Stromal cell of bone marrow (primary cell): ENCODE data around the gene PGRMC1.
"Not testable (repeated sequence)": the region's sequence is repeated elsewhere in the genome, so short reads cannot be mapped to it uniquely, and the experiment has no call there.

Experiments
- DNase-seq: peaks from one replicate; pipeline ENCODE4 v3.0.0-alpha.2; 2012; ENCODE audit warnings: low read depth

The PGRMC1 gene

GRCh38 chrX:119235872-119236622, at the start of gene PGRMC1:
Gene PGRMC1 (plus strand): TSS chrX:119236285. CDS start chrX:119236364, 79 bp downstream.
- DNase-seq, result peak; percentile 59

- no peak for DNase-seq
Observed at GRCh38 chrX:119186763-119187162, 49.3 kb upstream of the PGRMC1 start.

GRCh38 chrX:119187298-119187697, 48.8 kb upstream of the PGRMC1 start:
- no peak for DNase-seq

DNA sequence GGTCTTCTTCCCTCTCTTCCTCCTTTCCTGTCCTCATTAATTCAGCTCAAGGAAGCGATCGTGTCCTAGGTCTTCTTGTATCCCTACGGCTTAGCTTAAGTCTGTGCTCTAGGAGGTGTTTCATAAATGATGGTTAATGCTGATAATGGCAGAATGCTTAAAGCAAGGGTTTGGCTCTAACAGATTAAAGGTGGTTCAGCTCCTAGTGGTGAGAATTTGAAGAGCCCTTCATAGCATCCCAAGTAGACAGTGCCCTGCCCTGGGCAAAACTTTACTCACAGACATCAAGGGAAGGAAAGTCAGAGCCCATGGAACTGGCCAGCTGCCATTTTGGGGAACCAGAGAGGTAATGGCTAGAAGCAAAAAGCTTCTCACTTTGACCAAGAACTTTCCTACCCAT, 47.0 kb upstream of the PGRMC1 start:
- no peak for DNase-seq

GRCh38 chrX:119189595-119189994, 46.5 kb upstream of the PGRMC1 start:
- DNase-seq, result peak; percentile 71

GRCh38 chrX:119190091-119190681, 45.9 kb upstream of the PGRMC1 start:
- DNase-seq, result no peak

DNA sequence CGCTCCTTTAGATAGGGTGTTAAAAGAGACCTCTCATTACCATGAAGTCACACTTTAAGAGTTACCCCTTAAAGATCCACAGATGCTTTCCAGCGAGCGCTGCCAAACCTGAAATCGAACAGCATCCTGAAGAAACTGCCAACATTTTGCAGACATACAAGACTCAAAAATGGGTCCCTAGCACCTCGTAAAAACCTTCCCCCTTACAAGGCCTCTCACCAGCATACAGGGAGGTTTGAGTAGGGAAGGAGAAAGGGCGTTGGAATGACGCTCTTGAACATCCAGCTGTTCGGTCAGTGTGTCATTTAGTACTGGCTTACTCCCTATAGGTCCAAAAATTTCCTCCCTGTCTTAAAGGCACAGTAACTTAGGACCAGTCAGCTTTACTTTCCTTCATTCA, 45.3 kb upstream of the PGRMC1 start:
- DNase-seq, result no peak

DNA sequence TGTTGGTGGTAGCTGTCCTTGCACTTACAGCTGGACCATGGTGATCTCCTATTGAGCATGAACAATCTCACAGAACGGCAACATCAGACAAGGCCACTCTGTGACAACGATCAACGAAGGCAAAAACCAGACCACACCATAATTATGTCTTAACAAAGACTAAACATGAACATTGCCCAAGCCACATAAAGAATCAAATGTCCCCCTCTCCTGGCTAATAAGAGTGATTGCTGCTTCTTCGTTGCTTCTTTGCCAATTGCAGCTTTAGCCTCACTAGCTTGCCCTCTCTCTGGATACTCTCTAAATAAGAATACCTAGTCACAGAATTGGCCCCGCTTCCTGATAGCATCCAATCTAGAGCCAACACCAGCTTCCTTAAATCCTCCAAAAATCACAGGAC, 41.5 kb upstream of the PGRMC1 start:
- no peak for DNase-seq

DNA sequence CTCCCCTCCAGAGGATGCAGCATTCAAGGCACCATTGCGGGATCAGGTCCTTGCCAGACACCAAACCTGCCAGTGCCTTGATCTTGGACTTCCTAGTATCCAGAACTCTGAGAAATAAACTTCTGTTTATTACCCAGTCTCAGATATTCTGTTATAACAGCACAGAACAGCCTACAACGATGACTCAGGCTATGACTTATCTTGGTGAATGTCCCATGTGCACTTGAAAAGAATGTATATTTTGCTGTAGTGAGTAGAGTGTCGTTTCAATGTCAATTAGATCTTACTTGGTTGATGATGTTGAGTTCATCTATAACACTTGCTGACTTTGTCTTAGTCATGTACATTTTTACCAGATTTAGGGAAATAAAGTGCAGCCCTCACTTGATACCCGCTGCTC, 34.5 kb upstream of the PGRMC1 start:
- no peak for DNase-seq

- no peak for DNase-seq
Observed at GRCh38 chrX:119206203-119206602, 29.9 kb upstream of the PGRMC1 start.

DNA sequence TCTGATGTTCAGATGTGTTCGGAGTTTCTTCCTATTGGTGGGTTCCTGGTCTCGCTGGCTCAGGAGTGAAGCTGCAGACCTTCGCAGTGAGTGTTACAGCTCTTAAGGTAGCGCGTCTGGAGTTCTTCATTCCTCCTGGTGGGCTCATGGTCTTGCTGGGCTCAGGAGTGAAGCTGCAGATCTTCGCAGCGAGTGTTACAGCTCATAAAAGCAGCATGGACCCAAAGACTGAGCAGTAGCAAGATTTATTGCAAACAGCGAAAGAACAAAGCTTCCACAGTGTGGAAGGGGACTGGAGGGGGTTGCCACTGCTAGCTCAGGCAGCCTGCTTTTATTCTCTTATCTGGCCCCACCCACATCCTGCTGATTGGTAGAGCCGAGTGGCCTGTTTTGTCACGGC, 28.6 kb upstream of the PGRMC1 start:
- DNase-seq, result not testable (repeated sequence)

- no peak for DNase-seq
Observed at GRCh38 chrX:119208401-119209057, 27.6 kb upstream of the PGRMC1 start.

DNA sequence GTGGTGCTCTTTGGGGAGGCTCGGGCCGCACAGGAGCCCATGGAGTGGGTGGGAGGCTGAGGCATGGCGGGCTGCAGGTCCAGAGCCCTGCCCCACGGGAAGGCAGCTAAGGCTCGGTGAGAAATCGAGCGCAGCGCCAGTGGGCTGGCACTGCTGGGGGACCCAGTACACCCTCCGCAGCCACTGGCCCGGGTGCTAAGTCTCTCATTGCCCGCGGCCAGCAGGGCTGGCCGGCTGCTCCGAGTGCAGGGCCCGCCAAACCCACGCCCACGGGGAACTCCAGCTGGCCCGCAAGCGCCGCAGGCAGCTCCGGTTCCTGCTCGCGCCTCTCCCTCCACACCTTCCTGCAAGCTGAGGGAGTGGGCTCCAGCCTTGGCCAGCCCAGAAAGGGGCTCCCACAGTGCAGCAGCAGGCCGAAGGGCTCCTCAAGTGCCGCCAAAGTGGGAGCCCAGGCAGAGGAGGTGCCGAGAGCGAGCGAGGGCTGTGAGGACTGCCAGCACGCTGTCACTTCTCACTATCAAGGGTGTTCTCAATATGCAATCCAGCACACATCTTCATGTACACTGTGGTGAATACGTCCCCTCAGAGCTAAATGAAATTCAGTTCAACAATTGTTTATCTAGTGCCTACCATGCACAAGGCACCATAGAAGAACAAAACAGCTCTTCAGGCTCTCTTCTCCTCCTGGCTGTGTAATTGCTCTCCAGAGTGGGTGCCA, 25.0 kb upstream of the PGRMC1 start:
- DNase-seq, result not testable (repeated sequence)

DNA sequence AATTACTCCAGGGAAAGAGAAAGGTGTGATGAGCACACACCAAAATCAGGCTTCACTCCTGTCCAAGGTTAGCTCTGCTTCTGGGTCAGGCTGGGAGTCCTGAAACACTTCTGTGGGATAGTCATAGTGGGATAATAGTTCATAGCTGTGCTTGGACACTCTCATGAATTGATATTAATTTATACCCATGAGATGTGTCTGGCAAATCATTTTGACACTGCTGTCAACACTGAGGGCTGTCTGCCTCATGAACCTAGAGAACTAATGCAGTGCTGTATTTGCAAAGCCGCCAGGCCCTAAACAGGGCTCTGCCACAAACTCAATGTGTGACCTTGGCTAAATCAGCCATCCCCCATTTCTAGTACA, 24.5 kb upstream of the PGRMC1 start:
- no peak for DNase-seq

GRCh38 chrX:119218198-119218597, 17.9 kb upstream of the PGRMC1 start:
- no peak for DNase-seq

DNA sequence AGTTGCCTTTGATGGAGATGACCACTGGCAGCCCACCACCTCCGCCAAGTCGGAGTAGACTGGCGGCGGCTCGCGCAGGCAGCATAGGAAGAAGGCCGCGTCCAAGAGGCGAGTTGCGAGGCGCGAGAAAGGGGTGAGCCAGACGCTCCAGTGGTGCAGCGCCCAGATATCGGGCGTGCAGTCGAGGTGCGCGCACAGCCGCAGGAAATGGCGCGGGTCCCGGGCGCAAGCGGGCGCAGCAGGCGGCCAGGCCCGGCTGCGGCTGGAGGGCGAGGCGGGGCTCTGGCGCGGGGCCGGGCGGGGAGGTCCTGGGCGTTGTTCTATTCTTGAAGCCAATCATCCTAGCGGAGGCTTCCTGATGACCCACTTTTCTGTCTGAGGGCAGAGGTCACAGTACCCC, 13.2 kb upstream of the PGRMC1 start:
- DNase-seq, result no peak

DNA sequence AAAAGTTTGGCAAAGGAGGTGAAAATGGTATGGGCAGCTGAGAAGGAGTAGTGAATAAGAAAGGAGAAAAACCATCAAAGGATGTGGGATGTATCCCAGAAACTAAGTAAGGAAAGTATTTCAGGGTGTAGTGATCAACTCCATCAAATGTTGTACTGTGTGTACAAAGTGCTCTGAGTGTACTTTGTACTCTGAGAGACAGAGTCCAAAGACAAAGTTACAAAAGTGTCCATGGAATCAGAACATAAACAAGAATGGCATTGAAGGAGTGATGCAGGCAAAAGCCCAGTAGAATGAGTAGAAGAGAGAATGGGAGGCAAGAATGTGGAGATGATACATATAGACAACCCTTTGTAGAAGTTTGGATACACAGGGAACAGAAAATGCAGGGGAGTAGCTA, 12.3 kb upstream of the PGRMC1 start:
- DNase-seq, result no peak

- DNase-seq, result no peak
Observed at GRCh38 chrX:119226446-119226845, 9.6 kb upstream of the PGRMC1 start.

DNA sequence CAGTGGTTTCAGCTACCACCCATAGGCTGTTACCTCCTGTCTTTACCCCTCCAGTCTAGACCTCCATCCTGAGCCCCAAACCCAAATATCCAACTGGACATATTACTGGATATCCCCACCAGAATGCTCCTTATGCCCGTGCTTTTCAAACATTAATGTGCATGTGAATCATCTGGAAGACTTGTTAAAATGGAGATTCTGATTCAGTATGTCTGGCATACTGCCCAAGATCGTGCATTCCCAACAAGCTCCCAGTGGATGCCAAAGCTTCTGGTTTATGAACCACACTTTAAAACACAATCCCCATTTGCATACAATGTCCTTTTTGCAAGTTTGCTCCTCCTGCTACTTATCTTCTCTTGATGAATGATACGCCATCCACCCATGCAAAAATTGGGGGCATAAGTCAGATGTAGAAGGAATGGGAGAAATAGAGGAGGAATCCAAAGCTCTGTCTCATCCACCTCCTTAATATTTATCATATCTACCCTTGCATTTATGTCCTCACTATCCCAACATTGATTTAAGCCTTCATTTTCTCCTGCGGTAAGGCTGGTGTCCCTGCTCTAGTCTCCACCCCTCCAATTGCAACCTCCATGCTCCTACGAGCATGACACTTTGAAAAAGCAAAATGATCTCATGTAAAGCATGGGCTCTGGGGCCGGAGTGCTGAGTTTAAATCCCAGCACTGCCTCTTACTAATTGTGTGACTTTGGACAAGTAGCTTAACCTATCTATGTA, 7.4 kb upstream of the PGRMC1 start:
- peak; percentile 85 for DNase-seq

DNA sequence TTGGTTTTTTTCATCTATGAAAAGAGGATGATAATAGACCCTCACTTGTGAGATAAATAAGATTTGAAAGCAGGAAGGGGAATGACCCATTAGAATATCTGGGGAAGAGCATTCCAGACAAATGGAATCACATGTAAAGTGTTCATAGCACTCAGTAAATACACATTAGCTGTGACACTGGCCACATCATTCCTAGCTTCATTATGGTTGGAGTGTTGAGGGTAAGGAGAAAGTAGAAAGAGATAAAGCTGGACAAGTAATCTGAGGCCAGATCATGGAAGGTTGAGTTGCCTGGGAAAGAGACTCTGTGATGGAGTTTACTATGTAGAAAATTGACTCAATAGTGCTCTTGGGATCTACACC, 6.9 kb upstream of the PGRMC1 start:
- no peak for DNase-seq

GRCh38 chrX:119230850-119231249, 5.2 kb upstream of the PGRMC1 start:
- no peak for DNase-seq

DNA sequence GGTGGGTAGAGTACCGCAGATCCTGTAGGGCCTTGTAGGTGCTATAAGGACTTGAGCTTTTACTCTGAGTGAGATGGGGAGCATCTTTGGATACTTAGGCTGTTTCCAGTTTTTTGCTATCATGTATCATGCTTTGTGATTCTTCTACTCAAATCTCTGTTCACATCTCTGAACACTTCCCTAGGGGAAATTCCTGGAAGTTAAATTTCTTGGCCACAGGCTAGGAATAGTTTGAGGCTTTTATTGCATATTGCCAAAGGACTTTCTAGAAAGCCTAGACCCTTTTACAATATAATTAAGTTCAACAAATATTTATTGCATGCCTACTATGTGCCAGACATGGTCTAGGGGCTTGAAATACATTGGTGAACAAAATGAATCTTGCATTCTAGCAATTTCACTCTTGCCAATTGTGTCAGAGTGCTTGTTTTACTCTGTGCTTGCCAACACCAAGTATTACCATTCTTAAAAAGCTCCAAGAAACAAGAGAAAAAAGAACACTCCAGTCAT, 4.1 kb upstream of the PGRMC1 start:
- DNase-seq, result no peak
